NCI-H345 treated with DMSO at 0.1 percent for 48 hours (cell line): ENCODE measurements around the gene MAPK1IP1L.
"Not testable (repeated sequence)": the region's sequence is repeated elsewhere in the genome, so short reads cannot be mapped to it uniquely, and the experiment has no call there.

Experiments
- DNase-seq: peaks from one replicate; lab custom pipeline; 2025; ENCODE audit not compliant: unreplicated experiment; lab: John Stamatoyannopoulos, UW

MAPK1IP1L gene

GRCh38 chr14:55053500-55053899, 2.1 kb downstream of the MAPK1IP1L start:
- no peak for DNase-seq

GRCh38 chr14:55054098-55054497, 2.7 kb downstream of the MAPK1IP1L start:
- no peak for DNase-seq

- no peak for DNase-seq
These were observed 6.5 kb downstream of the MAPK1IP1L start for GRCh38 chr14:55057919-55058318.

- no peak for DNase-seq
These were observed 7.9 kb downstream of the MAPK1IP1L start for GRCh38 chr14:55059333-55059732.

GRCh38 chr14:55062517-55063351, 11.3 kb downstream of the MAPK1IP1L start:
- DNase-seq, result no peak

- DNase-seq, result not testable (repeated sequence)
These were observed 13.4 kb downstream of the MAPK1IP1L start for GRCh38 chr14:55064896-55065295.

- no peak for DNase-seq
These were observed 14.0 kb downstream of the MAPK1IP1L start for GRCh38 chr14:55065411-55065810.

- DNase-seq, result no peak
These were observed 14.8 kb downstream of the MAPK1IP1L start for GRCh38 chr14:55066223-55066622.

- no peak for DNase-seq
These were observed 19.5 kb downstream of the MAPK1IP1L start for GRCh38 chr14:55070981-55071411.

GRCh38 chr14:55071870-55072640, 20.6 kb downstream of the MAPK1IP1L start:
- DNase-seq, result no peak

- DNase-seq, result no peak
These were observed 22.4 kb downstream of the MAPK1IP1L start for GRCh38 chr14:55073856-55074255.

GRCh38 chr14:55074662-55075061, 23.2 kb downstream of the MAPK1IP1L start:
- no peak for DNase-seq

- DNase-seq, result no peak
These were observed 24.3 kb downstream of the MAPK1IP1L start for GRCh38 chr14:55075628-55076175.

GRCh38 chr14:55077170-55078151, 26.0 kb downstream of the MAPK1IP1L start:
- DNase-seq, result no peak

- not testable (repeated sequence) for DNase-seq
These were observed 28.5 kb downstream of the MAPK1IP1L start for GRCh38 chr14:55079961-55080360.

- DNase-seq, result no peak
These were observed 33.1 kb downstream of the MAPK1IP1L start for GRCh38 chr14:55084401-55085059.

- DNase-seq, result peak; percentile 30
These were observed 33.7 kb downstream of the MAPK1IP1L start for GRCh38 chr14:55085060-55085660.

GRCh38 chr14:55086938-55087337, 35.5 kb downstream of the MAPK1IP1L start:
- DNase-seq, result no peak

- no peak for DNase-seq
These were observed 36.9 kb downstream of the MAPK1IP1L start for GRCh38 chr14:55088356-55088755.

- DNase-seq, result no peak
These were observed 40.9 kb downstream of the MAPK1IP1L start for GRCh38 chr14:55092341-55092740.
